Stimulated activated CD8-positive, alpha-beta memory T cell treated with anti-CD3 and anti-CD28 coated beads, Interleukin-7, amount 100 ng/mL, for 4 hours (primary cell): ENCODE results near the gene PLA2G4F.

Experiments
- DNase-seq, 2 donors: peaks; one replicate each; pipeline ENCODE4 v3.0.0-alpha.2; 2020; ENCODE audit warnings: low read depth in 2 of 2

The PLA2G4F gene

GRCh38 chr15:42156243-42156922 is at the start of gene PLA2G4F:
Gene PLA2G4F, minus strand, starts transcription at chr15:42156636. Its CDS starts 87 bp downstream, at chr15:42156549.
- no peak for DNase-seq

- DNase-seq, result no peak
Measured at GRCh38 chr15:42203891-42204290, 47.5 kb upstream of the PLA2G4F start.

DNA sequence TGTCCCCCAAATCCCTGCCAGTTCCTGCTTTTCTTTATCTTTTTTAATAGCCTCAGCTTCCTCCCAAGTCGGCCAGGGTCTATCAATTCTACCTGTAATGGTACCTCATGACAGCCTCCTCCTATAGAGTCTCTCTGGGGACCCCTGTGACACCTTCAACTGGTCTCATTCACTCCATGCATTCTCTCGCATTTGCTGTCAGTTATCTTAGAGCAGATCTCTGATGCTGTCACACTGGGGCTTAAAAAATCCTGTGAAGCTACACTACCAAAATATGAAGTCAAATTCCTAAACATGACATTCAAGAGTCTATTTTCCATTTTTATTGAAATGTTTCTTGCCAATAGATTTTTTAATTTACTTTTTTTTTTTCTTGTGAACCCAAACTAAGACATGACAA is 46.2 kb upstream of the PLA2G4F start:
- no peak for DNase-seq

- DNase-seq, result no peak
Measured at GRCh38 chr15:42201801-42202200, 45.4 kb upstream of the PLA2G4F start.

DNA sequence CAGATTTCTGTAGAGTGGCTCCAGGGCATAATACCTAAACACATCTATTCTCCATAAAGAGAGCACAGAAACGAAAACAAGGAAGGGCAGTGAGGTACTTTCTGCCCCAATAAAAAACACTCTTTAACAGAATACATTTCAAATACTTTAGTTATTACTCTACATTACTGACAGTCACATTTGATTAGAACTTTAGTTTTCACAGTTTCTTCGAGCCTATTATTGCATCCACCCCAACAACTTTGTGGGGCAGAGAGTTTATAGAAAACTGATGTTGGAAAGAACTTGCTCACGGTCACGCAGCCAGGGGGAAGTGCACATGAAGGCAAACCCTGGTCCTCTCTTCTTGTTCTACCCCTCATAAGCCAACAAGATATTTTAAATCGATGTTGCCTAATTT is 42.7 kb upstream of the PLA2G4F start:
- DNase-seq, result no peak

- no peak for DNase-seq
Measured at GRCh38 chr15:42198516-42198915, 42.1 kb upstream of the PLA2G4F start.

GRCh38 chr15:42194513-42194912 is 38.1 kb upstream of the PLA2G4F start:
- no peak for DNase-seq

DNA sequence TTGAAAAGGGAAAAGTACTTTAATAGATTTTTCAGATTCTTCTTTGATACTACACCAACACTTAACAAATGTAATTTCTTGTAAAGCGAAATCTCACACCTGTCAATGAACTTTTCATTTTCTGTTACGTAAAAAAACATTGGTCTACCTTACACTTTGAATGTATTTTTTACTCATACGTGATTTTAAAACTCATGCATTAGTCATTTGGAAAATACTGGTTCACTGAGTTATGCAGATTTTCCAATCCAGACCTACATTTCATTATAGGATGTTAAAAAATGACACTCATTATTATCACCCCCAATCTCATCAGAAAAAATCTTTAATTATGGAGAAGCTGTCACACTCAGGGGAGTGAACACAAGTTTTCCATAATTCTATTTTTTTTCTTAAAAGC is 36.9 kb upstream of the PLA2G4F start:
- DNase-seq, result no peak

GRCh38 chr15:42191610-42192346 is 35.3 kb upstream of the PLA2G4F start:
- no peak for DNase-seq

DNA sequence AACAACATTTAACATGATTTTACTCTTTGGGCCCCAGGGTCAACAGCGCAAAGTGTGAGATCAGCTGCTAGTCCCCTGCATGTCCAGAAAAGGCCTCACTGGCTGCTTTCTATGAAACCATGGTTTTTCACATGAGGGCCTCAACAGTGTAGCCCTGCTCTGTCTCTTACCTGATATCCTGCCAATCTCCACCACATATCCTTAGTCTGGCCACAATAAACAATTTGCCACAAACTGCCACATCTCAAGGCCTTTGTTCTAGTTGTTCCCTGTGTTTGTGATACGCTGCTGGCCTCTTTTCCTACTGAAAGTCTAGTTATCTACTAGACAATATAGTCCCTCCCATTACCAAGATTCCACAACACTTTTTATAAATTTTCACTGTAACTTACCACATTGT is 33.9 kb upstream of the PLA2G4F start:
- no peak for DNase-seq

GRCh38 chr15:42185801-42186200 is 29.4 kb upstream of the PLA2G4F start:
- no peak for DNase-seq

DNA sequence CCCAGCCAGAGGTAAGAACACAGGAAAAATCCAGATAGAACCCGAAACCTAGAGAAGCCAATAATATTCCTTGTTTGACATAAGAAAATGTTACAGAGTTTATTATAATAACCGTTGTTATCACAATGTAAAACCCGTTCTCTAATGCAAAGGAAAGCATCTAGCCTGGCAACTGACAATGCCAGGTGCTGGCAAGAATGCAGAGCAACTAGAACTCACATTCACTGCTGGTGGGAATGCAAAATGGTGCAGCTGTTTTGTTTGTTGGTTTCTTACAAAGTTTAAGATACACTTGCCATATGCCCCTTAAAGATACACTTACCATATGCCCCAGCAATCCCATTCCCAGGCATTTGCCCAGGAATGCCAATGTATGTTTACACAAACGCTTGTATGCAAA is 28.3 kb upstream of the PLA2G4F start:
- DNase-seq, result no peak

DNA sequence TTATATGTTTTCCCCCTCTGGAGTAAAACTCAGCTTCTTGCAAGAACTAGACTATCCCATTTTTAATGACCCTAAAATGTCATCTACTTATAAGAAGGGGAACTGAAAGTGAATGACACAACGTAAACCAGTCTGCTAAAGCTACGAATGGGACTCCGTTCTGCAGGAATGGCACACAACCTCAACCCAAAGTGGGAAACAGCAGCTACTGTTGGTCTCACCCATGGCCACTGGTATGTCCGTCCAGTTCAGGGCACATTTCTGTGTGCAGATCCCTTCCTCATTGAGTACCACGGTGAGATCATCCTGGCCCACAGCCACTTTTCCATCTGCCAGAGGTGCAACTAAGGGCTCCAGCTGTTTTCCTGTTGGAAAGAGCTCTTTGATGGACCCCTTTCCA is 27.9 kb upstream of the PLA2G4F start:
- no peak for DNase-seq

- DNase-seq, result no peak
Measured at GRCh38 chr15:42182961-42183360, 26.5 kb upstream of the PLA2G4F start.

DNA sequence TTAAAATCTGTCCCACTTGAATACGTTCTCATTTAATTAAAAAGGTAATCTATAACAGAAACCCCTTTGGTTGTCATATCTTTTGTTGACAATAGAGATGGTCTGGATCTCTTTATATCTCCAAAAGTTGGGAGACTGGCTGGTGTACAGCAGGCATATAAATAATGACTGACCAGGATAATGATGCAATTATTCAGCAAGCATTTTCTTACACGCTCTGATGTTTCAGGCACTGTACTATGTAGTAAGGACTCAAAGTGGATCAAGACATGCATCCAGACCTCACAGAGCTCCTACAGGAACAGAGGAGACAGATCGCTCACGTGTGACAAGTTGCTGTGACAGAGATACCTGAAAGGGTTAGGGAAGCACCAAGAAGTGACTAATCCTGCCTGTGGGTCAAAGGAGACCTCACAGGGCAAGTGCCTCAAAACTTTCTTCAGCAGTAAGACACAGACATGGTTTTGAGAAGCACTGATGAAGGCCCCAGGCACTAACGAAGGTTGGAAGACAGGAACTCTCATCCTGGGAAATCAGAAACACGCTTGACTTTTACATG is 26.0 kb upstream of the PLA2G4F start:
- no peak for DNase-seq

DNA sequence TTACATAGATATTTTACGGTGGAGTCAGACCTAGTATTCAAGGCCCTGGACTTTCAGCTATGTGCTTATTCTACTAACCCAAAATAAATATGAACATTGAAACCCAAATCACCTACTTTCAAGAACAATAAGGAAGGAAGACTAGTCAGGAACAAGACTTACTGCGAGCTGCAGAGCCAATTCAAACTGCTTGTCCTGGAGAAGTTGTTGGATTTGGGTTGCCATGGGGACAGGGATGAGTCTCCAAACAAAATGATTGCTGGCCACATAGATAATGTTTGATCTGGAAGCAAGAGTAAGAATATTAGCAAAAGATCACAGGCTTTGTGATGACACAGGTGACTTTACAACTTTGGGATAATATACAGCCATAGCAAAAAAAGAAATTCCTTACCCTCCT is 21.6 kb upstream of the PLA2G4F start:
- no peak for DNase-seq

GRCh38 chr15:42175671-42176070 is 19.2 kb upstream of the PLA2G4F start:
- DNase-seq, result no peak

- no peak for DNase-seq
Measured at GRCh38 chr15:42172475-42172874, 16.0 kb upstream of the PLA2G4F start.

GRCh38 chr15:42171795-42172194 is 15.4 kb upstream of the PLA2G4F start:
- no peak for DNase-seq

GRCh38 chr15:42171122-42171521 is 14.7 kb upstream of the PLA2G4F start:
- DNase-seq, result no peak

GRCh38 chr15:42166225-42166940 is 9.9 kb upstream of the PLA2G4F start:
- no peak for DNase-seq

DNA sequence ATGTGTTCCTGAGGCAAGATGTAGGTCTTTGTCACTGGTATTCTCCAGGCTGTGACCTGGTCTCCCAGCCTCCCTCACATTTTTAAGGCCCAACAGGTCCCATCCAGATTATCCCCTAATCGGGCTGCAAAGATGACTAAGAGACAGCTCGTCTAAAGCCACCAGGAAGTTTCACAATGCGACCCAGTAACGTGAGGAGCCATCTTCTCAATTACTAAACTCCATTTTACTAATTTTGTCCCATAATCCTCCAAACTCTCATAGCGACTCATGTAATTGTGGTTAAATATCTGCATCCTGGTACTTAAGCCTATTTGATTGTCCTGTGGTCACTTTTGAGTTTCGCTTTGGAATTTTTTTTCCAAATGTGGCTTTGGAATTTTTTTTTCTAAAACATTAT is 8.7 kb upstream of the PLA2G4F start:
- DNase-seq, result no peak
